Activated CD4-positive, alpha-beta T cell treated with anti-CD3 and anti-CD28 coated beads, Interleukin-2, Interleukin-4, amounts not matched to agents 100 ng/mL and 50 ng/mL, durations not matched to agents 16 hours and 8 hours (primary cell): ENCODE data around the gene ZNF878.
"Not testable (repeated sequence)": the region's sequence is repeated elsewhere in the genome, so short reads cannot be mapped to it uniquely, and the experiment has no call there.

Experiments used
- DNase-seq: peaks from one replicate; pipeline ENCODE4 v3.0.0-alpha.2; 2020; ENCODE audit warnings: low spot score

ZNF878 gene

DNA sequence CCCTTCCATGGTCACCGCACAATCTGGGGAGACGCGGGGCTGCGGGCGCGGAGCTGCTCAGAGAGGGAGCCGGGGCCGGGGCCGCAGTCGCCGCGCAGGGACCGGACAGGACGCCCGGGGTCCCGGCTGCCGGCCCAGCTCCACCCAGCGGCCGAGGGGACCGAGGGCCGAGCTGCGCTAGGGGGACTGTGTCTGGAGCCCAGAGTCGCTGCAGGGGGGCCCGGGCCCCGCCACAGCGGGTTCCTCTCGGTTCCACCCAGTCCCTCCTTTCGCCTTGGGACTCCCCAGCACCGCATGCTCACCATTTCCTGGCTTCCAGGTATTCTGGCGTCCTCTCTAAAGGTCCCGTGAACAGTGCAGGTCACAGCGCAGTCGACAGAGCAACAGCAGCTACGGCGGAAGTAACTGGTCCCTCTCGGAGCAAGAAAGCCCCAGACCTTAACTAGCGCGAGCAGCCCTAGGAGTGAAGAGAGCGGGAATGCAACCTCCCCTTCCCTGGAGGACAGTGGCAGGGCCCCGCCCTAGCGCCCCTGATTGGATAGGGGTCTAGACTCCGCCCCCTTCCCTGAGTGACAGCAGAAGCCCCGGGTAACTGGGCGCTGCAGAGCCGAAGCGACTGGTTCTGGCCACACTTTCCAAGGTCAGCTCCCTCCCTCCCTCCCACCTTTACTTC, at the start of gene ZNF878:
Gene ZNF878, minus strand, starts transcription at position 465 of the 673 bp plus-strand sequence. Its CDS starts 160 bp downstream, at position 305.
- DNase-seq: peak; percentile 29

DNA sequence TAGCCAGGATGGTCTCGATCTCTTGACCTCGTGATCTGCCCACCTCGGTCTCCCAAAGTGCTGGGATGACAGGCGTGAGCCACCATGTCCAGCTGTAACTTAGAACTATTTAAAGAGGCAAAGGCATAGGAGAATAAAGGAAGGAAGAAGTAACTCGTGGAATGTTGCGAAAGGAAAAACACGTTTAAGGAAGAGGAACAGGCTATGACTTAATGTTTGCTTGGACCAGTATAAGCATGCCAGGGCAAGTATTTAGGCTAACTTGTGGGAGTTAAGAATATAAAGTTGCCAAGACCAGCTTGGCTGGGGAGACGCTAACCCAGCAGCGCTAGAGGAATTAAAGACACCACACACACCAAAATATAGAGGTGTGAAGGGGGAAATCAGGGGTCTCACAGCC, 45.3 kb upstream of the ZNF878 start:
- no peak for DNase-seq

DNA sequence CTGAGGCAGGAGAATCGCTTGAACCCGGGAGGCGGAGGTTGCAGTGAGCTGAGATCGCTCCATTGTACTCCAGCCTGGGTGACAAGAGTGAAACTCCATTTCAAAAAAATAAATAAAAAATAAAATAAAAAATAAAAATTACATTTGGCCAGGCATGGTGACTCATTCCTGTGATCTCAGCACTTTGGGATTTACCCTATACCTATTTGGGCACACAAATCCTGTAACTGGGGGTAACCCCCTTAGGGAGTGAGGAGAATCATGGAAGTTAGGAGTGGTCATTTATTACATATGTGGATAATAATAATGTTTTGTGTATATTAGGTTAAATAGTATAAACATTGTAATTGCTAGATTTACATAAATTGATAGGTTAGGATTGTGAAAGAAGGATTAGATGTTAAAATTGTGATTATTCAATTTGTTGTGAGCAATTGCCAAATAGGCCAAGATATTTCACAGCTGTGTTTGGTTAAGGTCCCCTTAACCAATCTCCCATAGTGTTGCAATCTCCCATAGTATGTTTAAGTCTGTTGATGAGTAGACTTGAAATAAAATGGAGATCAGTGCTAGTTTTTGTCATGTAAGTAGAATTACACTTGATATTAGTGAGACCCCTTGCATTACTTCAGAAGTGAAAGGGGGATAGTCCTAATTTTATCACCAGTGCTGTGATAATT, 42.5 kb upstream of the ZNF878 start:
- no peak for DNase-seq

DNA sequence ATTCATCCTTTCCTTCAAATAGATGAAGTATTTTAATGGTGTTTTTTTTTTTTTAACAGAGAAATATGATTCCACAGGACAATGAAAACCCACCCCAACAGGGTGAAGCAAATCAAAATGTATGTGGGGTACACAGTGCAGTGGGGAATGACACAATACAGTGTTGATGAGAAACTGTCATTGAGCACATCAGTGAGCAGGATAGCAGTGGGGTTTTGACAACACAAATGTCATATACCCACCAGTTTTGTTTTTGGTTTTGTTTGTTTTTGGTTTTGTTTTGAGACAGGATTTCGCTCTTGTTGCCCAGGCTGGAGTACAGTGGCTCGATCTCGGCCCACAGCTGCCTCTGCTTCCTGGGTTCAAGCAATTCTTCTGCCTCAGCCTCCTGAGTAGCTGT, 41.0 kb upstream of the ZNF878 start:
- peak; percentile 6 for DNase-seq

DNA sequence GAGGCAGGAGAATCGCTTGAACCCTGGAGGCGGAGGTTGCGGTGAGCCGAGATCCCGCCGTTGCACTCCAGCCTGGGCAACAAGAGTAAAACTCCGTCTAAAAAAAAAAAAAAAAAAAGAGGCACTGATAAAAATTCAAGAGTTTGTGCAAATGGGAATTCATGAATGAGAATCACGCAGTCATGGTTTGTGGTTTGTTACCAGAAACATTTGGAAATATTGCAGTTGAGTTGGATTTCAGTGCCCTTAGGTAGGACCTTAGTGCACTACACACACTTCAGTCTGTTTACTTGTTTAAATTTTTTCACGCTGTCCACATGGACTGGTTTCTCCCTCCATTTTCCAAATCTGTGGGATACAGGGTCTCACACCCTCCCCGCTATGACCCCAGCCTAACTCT, 40.2 kb upstream of the ZNF878 start:
- DNase-seq: no peak

DNA sequence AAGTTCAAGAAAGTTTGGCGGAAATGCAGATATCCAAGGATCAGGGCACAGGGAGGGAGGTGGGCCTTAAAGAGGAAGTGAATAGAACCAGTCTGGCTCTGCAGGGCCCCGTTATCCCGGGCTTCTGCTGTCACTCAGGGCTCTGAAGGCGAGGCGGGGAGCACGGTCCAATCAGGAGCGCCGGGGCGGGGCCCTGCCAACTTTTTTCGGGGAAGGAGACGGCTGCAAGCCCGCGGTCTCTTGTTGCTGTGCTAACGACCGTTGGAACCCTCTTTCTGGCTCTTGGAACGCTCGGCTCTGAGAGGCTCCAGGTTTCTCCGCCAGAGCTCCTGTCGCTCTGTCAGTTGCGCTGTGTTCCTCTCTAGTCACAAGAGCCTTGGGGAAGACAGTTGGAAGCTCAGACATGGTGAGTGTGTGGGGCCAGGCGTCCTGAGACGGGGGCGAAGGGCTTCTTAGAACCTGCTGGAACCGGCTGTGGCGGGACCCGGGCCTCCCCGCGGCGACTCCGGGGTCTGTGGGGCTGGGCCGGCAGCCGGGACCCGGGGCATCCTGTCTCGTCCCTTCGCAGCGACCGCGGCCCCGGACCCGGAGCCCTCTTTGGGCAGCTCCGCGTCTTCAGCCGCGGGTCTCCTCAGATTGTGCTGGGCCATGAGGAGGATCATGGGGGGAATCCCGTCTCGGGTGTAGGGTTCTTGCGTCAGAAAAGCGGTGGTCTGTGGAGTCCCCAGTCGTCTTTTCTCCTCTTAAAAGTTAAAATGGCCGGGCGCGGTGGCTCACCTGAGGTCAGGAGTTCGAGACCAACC, 39.5 kb upstream of the ZNF878 start:
- DNase-seq: peak; percentile 63

DNA sequence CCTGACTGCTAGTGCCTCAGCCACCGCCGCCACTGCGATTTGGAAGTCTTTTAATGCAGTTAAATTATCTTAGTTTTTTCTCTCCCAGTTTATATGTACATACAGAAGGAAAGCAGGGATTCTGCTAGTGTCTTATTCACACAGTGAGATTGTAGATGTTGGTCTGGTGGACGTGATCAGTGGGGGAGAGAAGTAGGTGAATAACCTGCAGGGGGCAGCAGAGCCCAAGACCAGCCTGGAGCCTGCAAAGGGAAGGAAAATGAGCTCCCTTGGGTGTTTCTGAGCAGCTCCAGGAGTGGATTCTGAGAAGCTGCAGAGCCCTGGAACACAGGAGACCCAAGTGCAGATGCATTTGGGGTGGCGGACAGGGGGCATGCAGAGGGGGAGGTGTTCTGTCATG, 38.0 kb upstream of the ZNF878 start:
- DNase-seq: peak; percentile 47

DNA sequence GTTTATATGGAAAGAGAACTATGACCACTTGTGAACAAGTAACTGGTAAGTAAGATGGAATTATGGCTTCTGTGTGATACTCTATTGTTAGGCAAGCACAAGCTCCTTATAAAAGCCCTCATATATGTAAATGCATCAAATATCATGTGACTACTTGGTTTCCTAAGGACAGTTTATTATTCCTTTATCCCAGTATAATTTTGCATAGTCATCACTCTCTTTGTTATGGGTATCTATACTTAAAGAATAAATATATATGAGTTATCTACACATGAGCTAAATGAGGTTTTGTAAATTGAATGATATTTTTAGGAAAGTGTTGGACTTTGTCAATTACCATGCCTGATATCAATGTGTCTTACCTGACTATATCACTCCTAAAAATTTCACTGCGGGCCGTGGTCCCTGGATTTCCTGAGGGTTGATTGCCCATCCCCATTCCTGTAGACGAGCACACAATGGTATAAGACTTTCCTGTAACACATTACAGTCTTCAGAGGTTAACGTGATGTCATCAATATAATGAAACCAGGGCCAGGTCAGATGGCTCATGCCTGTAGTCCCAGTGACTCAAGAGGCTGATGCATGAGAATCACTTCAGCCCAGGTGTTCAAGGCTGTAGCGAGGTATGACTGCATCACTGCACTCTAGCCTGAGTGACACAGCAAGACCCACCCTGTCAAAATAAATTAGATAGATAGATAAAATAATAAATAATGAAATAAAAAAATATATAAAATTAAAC, 32.5 kb upstream of the ZNF878 start:
- DNase-seq: no peak

DNA sequence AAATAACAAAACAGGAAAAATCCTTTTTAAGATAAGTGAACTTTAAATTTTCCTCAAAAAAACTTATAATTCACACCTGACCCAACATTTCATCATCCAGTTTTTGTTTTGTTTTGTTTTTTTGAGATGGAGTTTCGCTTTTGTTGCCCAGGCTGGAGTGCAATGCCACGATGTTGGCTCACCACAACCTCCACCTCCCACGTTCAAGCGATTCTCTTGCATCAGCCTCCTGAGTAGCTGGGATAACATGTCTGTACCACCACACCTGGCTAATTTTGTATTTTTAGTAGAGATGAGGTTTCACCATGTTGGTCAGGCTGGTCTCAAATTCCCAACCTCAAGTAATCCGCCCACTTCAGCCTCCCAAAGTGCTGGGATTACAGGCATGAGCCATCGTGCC, 30.6 kb upstream of the ZNF878 start:
- not testable (repeated sequence) for DNase-seq

DNA sequence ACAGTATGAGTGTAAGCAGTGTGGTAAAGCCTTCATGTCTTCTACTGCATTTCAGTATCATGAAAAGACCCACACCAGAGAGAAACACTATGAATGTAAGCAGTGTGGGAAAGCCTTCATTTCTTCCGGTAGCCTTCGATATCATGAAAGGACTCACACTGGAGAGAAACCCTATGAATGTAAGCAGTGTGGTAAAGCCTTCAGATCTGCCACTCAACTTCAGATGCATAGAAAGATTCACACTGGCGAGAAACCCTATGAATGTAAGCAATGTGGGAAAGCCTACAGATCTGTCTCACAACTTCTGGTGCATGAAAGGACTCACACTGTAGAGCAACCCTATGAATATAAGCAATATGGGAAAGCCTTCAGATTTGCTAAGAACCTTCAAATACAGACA, 24.6 kb upstream of the ZNF878 start:
- no peak for DNase-seq

DNA sequence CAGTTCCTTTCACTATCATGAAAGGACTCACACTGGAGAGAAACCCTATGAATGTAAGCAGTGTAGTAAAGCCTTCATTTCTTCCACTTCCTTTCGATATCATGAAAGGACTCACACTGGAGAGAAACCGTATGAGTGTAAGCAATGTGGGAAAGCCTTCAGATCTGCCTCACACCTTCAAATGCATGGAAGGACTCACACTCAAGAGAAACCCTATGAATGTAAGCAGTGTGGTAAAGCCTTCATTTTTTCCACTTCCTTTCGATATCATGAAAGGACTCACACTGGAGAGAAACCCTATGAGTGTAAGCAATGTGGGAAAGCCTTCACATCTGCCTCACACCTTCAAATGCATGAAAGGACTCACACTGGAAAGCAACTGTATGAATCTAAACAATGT, 23.6 kb upstream of the ZNF878 start:
- not testable (repeated sequence) for DNase-seq

DNA sequence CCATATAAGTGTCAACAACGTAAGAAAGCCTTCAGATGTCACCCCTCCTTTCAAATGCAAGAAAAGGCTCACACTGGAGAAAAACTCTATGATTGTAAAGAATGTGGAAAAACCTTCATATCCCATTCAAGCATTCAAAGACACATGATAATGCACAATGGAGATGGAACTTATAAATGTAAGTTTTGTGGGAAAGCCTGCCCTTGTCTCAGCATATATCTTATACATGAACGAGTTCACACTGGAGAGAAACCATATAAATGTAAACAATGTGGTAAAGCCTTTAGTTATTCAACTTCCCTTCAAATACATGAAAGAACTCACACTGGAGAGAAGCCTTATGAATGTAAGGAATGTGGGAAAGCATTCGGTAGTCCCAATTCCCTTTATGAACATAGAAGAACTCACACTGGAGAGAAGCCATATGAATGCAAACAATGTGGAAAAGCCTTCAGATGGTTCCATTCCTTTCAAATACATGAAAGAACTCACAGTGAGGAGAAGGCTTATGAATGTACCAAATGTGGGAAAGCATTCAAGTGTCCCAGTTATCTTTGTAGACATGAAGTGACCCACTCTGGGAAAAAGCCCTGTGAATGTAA, 22.9 kb upstream of the ZNF878 start:
- DNase-seq: no peak

DNA sequence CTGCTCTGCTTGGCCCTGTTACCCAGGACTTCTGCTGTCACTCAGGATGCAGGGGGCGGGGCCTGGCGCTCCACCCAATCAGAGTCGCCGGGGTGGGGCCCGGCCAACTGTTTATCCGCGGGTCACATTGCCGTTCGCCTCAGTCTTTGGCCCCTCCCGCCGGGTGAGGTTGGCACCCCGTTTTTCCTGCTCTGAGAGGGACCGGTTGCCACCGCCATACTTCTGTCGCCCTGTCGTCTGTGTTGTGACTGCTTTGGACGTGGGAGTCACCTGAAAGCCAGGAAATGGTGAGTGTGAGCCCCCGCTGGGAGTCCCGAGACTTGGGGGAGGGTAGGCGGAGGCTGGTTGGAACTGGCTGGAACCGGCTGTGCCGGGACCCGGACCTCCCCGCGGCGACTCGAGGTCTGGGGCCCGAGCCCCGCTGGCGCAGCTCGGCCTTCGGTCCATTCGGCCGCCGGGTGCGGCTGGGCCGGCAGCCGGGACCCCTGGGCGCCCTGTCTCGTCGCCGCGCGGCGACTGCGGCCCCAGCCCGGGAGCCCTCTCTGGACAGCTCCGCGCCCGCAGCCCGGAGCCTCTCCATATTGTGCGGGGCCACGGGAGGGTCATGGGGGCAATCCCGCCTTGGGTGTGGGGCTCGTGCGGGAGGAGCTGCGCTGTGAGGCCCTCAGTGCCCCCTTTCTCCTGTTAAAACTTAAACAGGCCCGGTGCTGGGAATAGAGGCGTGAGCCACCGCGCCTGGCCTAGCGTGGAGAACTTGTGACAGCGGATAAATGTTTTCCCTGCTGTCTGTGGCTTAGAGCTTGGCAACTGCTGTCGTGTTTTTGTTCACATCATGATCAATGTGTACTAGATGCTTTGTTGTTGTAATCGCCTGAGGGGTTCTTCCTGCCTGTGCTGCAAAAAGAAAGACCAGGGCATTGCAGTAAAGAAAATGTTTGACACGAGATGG, 12.1 kb upstream of the ZNF878 start, which contains the start of gene ZNF844:
Gene ZNF844, plus strand, starts transcription at position 142 of the 949 bp plus-strand sequence. Its CDS starts 143 bp downstream, at position 285.
- peak; percentile 32 for DNase-seq

DNA sequence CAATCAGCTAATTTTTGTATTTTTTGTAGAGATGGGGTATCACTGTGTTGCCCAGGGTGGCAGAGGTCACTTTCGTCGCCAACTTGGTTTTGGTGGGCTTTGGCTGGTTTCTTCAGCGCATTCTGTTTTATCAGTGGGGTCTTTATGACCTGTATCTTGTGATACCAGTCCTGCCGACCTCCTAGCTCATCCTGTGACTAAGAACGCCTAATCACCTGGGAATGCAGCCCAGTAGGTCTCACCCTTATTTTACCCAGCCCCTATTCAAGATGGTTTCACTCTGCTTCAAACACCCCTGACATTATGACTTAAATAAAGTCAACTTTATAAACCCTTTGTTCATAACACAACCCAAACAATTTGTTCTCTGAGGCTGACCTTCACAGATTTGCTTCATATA, 3.0 kb upstream of the ZNF878 start:
- DNase-seq: no peak

DNA sequence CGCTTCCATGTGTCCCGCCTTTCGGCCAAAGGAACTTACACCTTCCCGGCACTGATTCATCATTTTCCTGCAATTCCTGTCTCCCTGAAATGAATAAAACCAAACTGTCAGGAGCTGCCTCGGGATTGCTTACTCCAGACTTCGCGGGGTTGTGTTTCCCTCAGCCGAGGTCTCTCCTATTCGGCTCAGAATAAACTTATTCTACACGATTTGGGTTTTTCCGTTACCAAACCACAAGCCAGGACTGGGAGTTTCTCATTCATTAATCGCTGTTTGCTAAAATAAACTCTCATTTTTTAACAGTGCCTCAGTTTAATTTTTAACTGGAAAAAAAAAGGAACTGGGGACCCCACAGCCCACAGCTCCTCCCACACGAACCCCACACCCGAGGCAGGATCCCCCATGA, 667 bp downstream of the ZNF878 start:
- no peak for DNase-seq

DNA sequence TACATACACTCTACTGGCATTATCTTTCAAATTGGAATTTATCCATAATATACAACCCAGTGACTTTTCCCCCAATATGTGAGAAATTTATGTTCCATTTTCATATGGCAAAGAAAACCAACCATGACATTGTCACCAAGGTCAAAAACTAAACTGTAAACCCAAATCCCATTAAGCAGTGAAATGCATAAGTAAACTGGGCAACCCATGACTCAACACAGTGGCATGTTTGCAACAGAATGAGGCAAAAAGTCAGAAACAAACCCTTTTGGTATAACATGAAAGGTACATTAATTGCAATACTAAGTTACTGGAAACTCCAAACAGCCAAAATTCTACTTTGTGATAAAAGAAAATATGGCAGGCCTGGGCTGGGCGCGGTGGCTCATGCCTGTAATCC, 4.9 kb downstream of the ZNF878 start:
- DNase-seq: no peak

DNA sequence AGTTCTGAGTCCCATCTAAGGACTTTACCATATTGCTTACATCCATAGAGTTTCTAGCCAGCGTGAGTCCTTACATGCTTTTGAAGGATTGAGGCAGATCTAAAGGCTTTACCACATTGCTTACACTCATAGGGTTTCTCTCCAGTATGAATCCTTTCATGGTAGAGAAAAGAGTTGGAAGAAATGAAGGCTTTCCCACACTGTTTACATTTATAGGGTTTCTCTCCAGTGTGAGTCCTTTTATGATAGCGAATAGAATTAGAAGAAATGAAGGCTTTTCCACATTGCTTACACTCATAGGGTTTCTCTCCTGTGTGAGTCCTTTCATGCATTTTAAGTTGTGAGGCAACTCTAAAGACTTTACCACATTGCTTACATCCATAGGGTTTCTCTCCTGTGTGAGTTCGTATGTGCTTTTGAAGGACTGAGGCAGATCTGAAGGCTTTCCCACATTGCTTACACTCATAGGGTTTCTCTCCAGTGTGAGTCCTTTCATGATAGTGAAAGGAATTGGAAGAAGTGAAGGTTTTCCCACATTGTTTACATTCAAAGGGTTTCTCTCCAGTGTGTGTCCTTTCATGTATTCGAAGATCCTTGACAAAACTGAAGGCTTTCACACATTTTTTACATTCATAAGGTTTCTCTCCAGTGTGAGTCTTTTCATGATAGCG, 8.9 kb downstream of the ZNF878 start:
- DNase-seq: no peak

DNA sequence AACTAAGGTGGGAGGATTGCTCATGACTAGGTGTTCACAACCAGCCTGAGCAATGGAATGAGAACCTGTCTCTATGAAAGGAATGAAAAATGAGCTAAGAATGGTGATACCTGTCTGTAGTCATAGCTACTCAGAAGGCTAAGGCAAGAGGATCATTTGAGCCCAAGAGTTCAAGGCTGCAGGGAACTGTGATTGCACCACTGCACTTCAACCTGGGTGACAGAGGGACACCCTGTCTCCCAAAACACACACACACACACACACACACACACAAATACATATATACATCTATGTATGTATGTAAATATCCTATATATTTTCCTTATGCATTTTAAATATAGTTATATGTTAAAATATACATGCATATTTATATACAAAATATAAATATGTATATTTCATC, 9.9 kb downstream of the ZNF878 start:
- DNase-seq: no peak

DNA sequence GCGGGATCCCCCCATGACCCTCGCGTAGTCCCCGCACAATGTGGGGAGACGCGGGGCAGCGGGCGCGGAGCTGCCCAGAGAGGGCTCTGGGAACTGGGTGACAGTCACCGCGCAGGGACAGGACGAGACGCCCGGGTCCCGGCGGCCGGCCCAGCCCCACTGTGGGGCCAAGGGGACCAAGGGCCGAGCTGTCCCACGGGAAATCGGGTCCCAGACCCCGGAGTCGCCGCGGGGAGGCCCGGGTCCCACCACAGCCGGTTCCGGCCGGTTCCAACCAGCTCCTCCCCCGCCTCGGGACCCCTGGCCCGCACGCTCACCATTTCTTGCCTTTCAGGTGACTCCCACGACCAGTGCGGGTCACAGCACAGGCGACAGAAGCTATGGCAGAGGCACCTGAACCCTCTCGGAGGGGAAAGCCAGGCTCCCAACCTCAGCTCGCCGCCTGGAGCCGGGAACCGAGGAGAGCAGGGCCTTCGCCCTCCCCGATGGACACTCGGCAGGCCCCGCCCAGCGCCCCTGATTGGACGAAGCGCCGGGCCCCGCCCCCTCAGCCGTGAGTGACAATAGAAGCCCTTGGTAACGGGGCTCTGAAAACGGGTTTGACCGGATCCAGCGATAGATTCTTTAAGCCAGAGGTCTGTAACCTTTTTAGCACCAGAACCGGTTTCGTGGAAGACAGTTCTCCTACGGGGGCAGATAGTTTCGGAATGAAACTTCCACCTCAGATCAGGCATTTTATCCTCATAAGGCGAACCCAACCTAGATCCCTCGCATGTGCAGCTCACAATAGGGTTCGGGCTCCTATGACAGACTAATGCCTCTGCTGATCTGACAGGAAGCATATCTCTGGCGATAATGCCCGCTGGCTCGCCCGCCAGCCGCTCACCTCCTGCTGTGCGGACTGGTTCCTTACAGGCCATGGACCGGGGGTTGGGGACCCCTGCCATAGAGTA, 17.3 kb downstream of the ZNF878 start, which contains the start of gene ZNF433:
Gene ZNF433, minus strand, starts transcription at position 460 of the 953 bp plus-strand sequence. Its CDS starts 140 bp downstream, at position 320.
- peak; percentile 11 for DNase-seq
